HG02943 (cell line): ENCODE results near the gene NEURL2.
"Not testable (repeated sequence)": the region's sequence is repeated elsewhere in the genome, so short reads cannot be mapped to it uniquely, and the experiment has no call there.

Source experiments
- ATAC-seq: cut with Tn5 transposase; IDR thresholded peaks from one replicate; pipeline ENCODE4 v1.9.1; 2021; ENCODE audit warnings: mild to moderate bottlenecking, low read depth, moderate library complexity; ENCODE audit not compliant: unreplicated experiment

NEURL2 gene

GRCh38 chr20:45890985-45891983 lies at the start of gene NEURL2, which contains the start of gene CTSA:
Gene NEURL2, minus strand, starts transcription at chr20:45891208. Its CDS starts 217 bp downstream, at chr20:45890991.
Gene CTSA, plus strand, starts transcription at chr20:45891335. Its CDS starts 234 bp downstream, at chr20:45891569.
- peak; percentile 71 for ATAC-seq

- no peak for ATAC-seq
Observed at GRCh38 chr20:45940469-45940868, 49.5 kb upstream of the NEURL2 start.

- no peak for ATAC-seq
Observed at GRCh38 chr20:45940053-45940452, 49.0 kb upstream of the NEURL2 start.

GRCh38 chr20:45938727-45939438 lies 47.9 kb upstream of the NEURL2 start:
- no peak for ATAC-seq

GRCh38 chr20:45937765-45938164 lies 46.8 kb upstream of the NEURL2 start:
- no peak for ATAC-seq

- peak; percentile 2 for ATAC-seq
Observed at GRCh38 chr20:45935416-45936046, 44.5 kb upstream of the NEURL2 start.

GRCh38 chr20:45934586-45935415 lies 43.8 kb upstream of the NEURL2 start, which contains the start of gene PCIF1:
Gene PCIF1, plus strand, starts transcription at chr20:45934683. Its CDS starts 4,317 bp downstream, at chr20:45939000.
- peak; percentile 68 for ATAC-seq

- ATAC-seq = peak; percentile 23
Observed at GRCh38 chr20:45934046-45934585, 43.1 kb upstream of the NEURL2 start.

- no peak for ATAC-seq
Observed at GRCh38 chr20:45933266-45934045, 42.4 kb upstream of the NEURL2 start.

- not testable (repeated sequence) for ATAC-seq
Observed at GRCh38 chr20:45931680-45932079, 40.7 kb upstream of the NEURL2 start.

- ATAC-seq = no peak
Observed at GRCh38 chr20:45927071-45927878, 36.3 kb upstream of the NEURL2 start.

GRCh38 chr20:45926731-45927070 lies 35.7 kb upstream of the NEURL2 start:
- no peak for ATAC-seq

GRCh38 chr20:45925821-45926506 lies 35.0 kb upstream of the NEURL2 start:
- no peak for ATAC-seq

GRCh38 chr20:45924391-45925261 lies 33.6 kb upstream of the NEURL2 start:
- no peak for ATAC-seq

GRCh38 chr20:45921337-45922189 lies 30.6 kb upstream of the NEURL2 start:
- no peak for ATAC-seq
